ENCODE results near the gene INHBE.
A peak's percentile ranks its signal among the peaks of the same experiment; 100 is the strongest.

Gene INHBE

DNA sequence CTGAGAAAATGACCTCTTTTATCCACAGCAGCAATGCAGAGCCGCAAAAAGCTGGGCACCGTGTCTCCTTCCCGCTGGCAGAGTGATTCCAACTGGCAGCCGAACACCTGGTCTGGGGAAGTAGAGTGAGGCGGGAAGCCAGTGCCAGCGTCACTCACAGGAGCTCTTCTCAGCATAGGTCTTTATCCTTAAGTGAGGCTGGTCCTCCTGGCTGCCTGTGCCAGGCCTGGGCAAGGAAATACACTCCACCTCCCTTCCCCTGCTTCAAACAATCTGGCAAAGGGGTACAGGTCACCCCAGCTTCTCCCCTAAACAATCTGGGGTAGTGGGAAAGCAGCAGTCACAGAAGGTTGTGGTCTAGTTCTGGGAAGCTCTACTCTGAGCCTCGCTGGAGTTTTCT, 19.8 kb downstream of the INHBE start:
- H3K27ac ChIP-seq (ENCODE audit: low read depth, low read length) = no peak overlapping the region
- no peak overlapping the region for H3K9ac ChIP-seq (ENCODE audit: low read length)
- peaks cover 2% of the 10 kb centered on the region for H3K4me1 ChIP-seq (ENCODE audit: control insufficient read depth, insufficient read depth, low read length)
- peaks cover 7% of the 10 kb centered on the region for H3K36me3 ChIP-seq (ENCODE audit: control insufficient read depth, insufficient read depth, low read length)
- peaks cover 25% of the 10 kb centered on the region for H3K27me3 ChIP-seq (ENCODE audit: control insufficient read depth, insufficient read depth, low read length)
- H3K4me3 ChIP-seq (ENCODE audit: low read length) = no peak overlapping the region

DNA sequence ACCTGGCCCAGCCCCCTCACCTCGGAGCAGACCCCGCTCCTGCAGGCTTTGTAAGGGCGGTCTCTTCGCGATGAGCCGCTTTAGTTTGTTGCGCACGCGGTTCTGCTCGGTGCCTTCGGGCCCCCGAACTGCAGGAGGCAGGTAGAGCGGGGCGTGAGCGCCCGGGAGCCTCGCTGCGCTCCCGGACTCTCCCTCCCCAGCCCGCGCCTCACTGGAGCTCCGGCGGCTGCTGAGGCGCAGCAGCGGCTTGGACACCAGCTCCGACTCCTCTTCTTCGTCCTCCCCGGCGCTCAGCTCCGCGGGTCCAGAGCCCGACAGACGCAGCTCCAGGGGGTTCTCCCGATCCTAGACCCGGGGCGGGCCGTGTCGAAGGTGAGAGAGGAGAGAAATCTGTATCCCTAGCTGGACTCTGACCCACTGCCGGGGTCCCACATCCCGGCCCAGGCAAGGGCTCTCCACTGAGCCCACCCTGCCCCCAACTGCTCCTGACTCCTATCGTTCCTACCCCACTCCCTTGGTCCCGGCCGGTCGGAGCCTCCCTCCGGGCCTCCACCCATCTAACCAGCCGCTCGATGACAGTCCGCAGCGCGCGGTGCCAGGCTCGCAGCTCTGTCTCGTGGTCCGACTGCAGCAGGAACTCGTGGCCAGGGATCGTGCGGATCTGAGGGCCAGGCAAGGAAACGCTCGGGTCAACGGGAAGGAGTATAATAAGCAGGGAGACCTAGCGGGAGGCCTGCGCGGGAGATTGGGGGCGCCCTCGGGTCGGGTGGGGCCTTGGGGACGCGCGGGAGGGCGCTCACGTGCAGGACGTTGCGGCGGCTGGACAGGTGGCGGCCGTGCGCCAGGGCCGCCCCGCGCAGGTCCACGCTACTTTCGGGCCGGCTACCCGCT, 20.4 kb downstream of the INHBE start:
- no peak overlapping the region for H3K27ac ChIP-seq (ENCODE audit: low read depth, low read length)
- H3K27me3 ChIP-seq (ENCODE audit: control insufficient read depth, insufficient read depth, low read length) = peaks cover 25% of the 10 kb centered on the region

DNA sequence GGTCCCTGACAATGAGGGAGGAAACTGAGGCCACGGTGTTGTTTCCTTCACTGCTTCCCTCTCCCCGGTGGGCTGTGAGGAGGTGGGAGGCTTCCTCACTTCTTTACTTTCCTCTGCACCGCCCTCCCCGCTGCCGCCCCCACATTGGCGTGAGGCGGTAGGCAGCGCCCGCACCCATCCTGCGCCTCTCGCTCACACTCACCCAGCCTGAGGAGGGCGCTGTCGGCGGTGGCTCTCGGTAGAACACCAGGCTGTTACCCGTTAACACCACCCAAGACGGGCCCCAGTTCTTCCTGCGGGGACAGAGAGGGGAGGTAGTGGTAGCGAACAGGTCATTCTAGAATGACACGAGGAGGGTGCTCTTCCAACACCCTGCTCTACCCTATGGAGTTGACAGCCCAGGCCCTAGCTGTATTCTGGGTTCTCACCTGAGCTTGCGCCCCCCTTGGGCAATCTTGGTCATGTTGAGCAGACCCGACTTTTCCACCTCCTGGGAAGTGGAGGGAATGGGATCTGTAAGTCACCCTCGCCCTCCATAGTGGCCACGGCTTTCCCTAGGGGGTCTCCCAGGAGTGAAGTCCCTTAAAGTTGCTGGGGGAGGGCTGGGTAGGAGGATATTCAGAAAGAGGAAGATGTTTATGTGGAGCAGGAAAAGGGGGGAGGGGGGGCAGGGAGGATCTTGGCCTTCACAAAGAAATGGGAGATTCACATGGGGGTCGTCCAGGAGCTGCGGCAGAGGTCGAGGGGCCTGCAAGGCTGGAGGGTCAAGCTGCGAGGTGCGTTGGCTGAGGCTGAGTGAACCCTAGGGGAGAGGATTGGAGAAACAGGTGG, 21.3 kb downstream of the INHBE start:
- H3K4me3 ChIP-seq (ENCODE audit: low read length) = peak overlapping the region; percentile 55
- peaks cover 2% of the 10 kb centered on the region for H3K4me1 ChIP-seq (ENCODE audit: control insufficient read depth, insufficient read depth, low read length)
- H3K9ac ChIP-seq (ENCODE audit: low read length) = no peak overlapping the region
- H3K27me3 ChIP-seq (ENCODE audit: control insufficient read depth, insufficient read depth, low read length) = peaks cover 25% of the 10 kb centered on the region
- H3K27ac ChIP-seq (ENCODE audit: low read depth, low read length) = no peak overlapping the region
- peaks cover 7% of the 10 kb centered on the region for H3K36me3 ChIP-seq (ENCODE audit: control insufficient read depth, insufficient read depth, low read length)

More for the DNA sequence above, 20.4 kb downstream of the INHBE start:
- peaks cover 7% of the 10 kb centered on the region for H3K36me3 ChIP-seq (ENCODE audit: control insufficient read depth, insufficient read depth, low read length)
- H3K9ac ChIP-seq (ENCODE audit: low read length) = no peak overlapping the region
- peaks cover 2% of the 10 kb centered on the region for H3K4me1 ChIP-seq (ENCODE audit: control insufficient read depth, insufficient read depth, low read length)
- peak overlapping the region; percentile 55 for H3K4me3 ChIP-seq (ENCODE audit: low read length)

DNA sequence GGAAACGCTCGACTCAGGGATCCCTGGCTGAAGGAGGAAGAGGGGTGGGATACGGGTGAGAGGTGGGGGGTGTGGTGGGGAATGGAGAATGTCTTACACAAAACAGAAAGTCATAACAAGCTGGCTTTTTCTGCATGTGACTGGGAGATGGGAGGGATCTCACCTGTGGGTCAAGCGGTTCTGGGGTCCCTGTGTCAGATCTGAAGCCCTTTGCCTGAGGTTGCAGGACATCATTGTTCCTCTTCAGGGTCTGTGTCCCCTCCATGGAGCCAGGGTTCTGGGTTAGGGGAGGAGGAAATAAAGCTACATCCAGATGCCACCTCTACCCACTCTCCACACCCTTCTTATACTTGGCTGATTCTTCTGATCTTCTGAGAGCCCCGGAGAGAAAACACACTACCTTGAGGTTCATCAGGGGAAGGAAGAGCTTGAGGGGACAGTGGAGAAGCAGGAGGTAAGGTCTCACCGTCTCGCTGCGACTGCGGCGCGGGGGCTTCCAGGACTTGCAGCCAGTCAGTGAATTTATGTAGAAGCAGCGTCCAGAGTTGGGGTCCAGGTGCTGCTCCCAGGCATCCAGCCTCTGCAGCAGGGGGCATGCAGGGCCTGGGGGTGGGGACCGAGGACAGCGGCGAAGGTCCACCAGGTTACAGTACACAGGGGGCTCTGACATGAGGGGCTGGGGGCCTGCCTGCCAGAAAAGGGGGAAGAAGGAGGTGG, 22.0 kb downstream of the INHBE start:
- peak overlapping the region; percentile 27 for H3K9ac ChIP-seq (ENCODE audit: low read length)
- peaks cover 7% of the 10 kb centered on the region for H3K36me3 ChIP-seq (ENCODE audit: control insufficient read depth, insufficient read depth, low read length)
- H3K4me3 ChIP-seq (ENCODE audit: low read length) = peak overlapping the region; percentile 55
- peaks cover 2% of the 10 kb centered on the region for H3K4me1 ChIP-seq (ENCODE audit: control insufficient read depth, insufficient read depth, low read length)
- peaks cover 25% of the 10 kb centered on the region for H3K27me3 ChIP-seq (ENCODE audit: control insufficient read depth, insufficient read depth, low read length)
- H3K27ac ChIP-seq (ENCODE audit: low read depth, low read length) = no peak overlapping the region

DNA sequence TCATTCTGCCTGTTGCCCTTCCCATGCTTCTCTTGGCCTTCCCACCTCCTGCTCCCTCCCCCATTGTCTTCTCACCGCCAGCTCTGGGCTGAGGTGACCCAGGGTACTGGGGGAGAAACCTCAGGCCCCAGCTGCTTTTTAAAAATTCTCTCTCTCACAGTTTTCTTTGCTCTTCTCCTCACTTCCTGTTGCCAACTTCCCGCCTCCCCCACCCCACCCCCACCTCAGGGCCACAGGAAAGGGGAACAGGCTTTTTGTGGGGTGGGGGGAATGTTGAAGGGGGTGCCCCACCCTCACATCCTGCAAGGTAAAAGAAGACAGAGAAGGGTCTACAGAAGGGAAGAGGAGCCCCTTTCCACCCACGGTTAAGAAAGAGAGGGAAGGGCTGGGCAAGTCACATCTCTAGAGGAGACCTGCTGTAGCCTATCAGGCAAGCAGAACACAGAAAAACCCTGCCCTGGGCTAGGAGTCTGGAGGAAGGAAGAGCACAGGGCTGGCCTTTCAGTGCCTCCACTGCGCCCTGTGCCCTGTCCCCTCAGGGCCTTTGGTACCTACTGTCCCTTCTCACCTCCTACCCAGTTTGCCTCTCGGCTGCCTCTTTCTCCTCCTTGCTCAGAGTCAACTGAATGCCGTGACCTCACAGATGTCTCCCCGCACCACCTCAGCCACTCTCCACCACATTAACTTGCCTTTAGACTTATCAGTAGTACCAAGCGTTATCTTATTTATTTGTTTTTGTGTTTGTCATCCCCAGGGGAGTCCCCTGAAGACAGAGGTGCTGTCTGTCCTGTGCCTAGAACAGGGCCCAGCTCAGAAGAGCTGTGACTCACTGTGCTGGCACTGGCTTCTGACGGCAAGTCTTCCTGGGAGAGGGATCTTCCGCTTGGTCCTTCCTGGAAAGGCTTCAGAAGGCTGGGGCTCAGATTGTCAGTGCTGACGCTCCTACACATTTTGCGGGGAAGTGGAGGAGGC, 22.9 kb downstream of the INHBE start:
- Histone ChIP-seq H3K27me3 (ENCODE audit: control insufficient read depth, insufficient read depth, low read length) (peaks cover 25% of the 10 kb centered on the region), H3K9ac (ENCODE audit: low read length) (peak overlapping the region; percentile 60), H3K4me1 (ENCODE audit: control insufficient read depth, insufficient read depth, low read length) (peaks cover 2% of the 10 kb centered on the region), H3K4me3 (ENCODE audit: low read length) (peak overlapping the region; percentile 55), H3K36me3 (ENCODE audit: control insufficient read depth, insufficient read depth, low read length) (peaks cover 7% of the 10 kb centered on the region), H3K27ac (ENCODE audit: low read depth, low read length) (peak overlapping the region; percentile 21)

DNA sequence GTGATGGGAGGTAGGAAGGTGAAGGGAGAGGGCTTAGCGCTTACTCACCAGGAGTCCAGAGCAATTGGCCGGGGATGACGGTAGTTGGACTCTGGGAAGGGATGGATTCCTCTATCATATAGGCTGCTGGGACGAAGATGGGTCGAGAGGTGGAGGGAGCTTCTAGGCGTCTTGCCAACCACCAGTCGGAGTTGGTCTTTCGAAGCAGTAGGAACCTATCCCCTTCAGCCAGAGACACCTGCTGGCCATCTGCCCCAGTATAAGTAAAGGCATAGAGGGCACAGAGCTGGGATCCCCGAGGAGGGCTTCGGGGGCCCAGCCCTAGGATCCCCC, 23.9 kb downstream of the INHBE start:
- Histone ChIP-seq H3K36me3 (ENCODE audit: control insufficient read depth, insufficient read depth, low read length) (peaks cover 7% of the 10 kb centered on the region), H3K4me3 (ENCODE audit: low read length) (peak overlapping the region; percentile 33), H3K27ac (ENCODE audit: low read depth, low read length) (no peak overlapping the region), H3K9ac (ENCODE audit: low read length) (peak overlapping the region; percentile 14), H3K27me3 (ENCODE audit: control insufficient read depth, insufficient read depth, low read length) (peaks cover 20% of the 10 kb centered on the region), H3K4me1 (ENCODE audit: control insufficient read depth, insufficient read depth, low read length) (peaks cover 2% of the 10 kb centered on the region)

DNA sequence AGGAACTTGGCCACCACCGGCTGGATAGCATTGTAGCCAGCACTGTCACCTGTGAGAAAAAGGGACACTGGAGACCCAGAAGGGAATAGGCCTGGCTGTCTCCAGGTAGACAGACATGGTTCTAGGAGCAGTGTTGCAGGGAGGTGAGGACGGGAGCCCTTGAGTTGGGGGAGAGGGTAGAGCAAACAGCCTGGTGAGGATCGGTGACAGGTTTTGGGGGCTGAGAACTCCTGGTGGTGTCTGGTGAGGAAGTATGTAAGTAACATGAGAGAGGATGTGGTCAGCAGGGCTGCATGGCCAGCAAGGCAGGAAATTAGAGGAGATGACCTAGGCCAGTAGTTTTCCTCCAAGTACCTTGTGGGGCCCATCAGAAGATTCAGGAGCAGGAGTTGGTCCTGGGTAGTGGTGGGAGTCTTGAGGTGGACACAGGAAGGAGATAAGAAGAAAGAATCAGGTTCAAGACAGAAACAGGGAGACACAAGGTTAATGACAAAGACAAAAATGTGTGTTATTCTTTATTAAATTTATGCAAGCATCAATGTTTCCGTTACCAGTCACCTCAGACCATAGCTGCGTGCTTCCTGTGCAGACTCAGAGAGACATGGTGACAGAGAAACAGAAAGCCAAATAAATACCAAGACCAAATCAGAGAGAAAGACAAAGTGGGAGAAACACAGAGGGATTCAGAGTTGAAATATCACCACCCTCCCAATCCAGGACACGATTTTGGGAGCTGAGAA, 24.4 kb downstream of the INHBE start, which contains the start of gene ARHGAP9:
ARHGAP9 (minus strand) TSS at position 491 of the 740 bp plus-strand sequence; CDS start at position 31, 460 bp downstream.
- H3K9ac ChIP-seq (ENCODE audit: low read length) = peak within 1 kb of the TSS; percentile 14
- H3K4me1 ChIP-seq (ENCODE audit: control insufficient read depth, insufficient read depth, low read length) = peaks cover 2% of the 10 kb centered on the region
- H3K36me3 ChIP-seq (ENCODE audit: control insufficient read depth, insufficient read depth, low read length) = peaks cover 2% of the 10 kb centered on the region
- H3K4me3 ChIP-seq (ENCODE audit: low read length) = peak within 1 kb of the TSS; percentile 33
- H3K27ac ChIP-seq (ENCODE audit: low read depth, low read length) = no peak within 1 kb of the TSS
- peaks cover 15% of the 10 kb centered on the region for H3K27me3 ChIP-seq (ENCODE audit: control insufficient read depth, insufficient read depth, low read length)

DNA sequence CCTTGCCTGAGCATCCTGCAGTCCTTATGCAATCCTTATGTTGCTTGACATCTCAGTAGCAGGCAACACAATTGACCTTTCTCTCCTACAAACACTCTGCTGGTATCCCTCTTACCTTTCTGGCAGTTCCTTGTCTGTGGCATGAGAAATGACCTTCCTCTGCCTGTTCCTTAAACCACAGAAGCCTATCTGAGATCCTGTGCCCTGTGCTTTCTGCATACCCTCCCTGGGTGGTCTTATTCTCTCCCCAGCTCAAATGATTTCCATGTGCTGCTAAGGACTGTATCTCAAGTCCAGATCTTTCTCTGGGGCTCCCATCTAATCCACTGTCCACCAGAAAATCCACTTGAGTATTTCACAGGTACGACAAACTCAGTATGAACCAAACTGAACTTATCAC, 26.6 kb downstream of the INHBE start:
- H3K4me3 ChIP-seq (ENCODE audit: low read length) = no peak overlapping the region
- no peak overlapping the region for H3K27ac ChIP-seq (ENCODE audit: low read depth, low read length)
- H3K4me1 ChIP-seq (ENCODE audit: control insufficient read depth, insufficient read depth, low read length) = no peaks in the 10 kb centered on the region
- peaks cover 5% of the 10 kb centered on the region for H3K27me3 ChIP-seq (ENCODE audit: control insufficient read depth, insufficient read depth, low read length)
- H3K9ac ChIP-seq (ENCODE audit: low read length) = no peak overlapping the region
- H3K36me3 ChIP-seq (ENCODE audit: control insufficient read depth, insufficient read depth, low read length) = no peaks in the 10 kb centered on the region

DNA sequence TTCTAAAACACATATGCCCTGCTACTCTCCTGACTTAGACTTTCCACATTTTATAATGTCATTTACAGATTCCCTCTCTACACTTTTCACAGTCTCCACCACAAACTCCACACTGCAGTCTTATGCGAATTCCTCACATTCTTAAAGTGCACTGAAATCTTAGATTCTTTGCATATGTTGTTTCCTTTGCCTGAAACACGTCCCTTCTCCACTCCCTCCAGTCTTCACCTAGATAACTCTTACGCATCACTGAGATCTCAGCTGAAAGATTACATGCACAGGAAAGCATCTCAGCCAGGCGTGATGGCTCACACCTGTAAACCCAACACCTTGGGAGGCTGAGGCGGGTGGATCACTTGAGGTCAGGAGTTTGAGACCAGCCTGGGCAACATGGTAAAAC, 28.4 kb downstream of the INHBE start:
- Histone ChIP-seq H3K27me3 (ENCODE audit: control insufficient read depth, insufficient read depth, low read length) (no peaks in the 10 kb centered on the region), H3K4me1 (ENCODE audit: control insufficient read depth, insufficient read depth, low read length) (no peaks in the 10 kb centered on the region), H3K4me3 (ENCODE audit: low read length) (no peak overlapping the region), H3K27ac (ENCODE audit: low read depth, low read length) (no peak overlapping the region), H3K9ac (ENCODE audit: low read length) (no peak overlapping the region), H3K36me3 (ENCODE audit: control insufficient read depth, insufficient read depth, low read length) (no peaks in the 10 kb centered on the region)

DNA sequence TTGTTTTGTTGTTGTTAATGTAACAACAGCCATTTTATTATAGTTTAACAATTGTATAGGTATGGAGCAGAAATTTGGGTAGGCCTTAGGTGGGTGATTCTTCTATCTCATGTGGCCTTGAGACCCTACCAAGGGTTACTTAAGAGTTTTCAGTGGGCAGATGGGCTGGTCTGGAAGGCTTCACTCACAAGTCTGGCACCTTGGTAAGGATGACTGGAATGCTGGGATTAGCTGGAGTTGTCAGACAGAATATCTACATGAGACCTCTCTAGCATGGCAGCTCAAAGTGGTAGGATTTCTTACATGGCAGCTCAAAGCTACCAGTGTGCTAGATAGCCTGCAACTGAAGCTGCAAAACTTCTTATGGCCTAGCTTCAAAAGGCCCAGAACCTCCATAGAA, 30.6 kb downstream of the INHBE start:
- no peaks in the 10 kb centered on the region for H3K27me3 ChIP-seq (ENCODE audit: control insufficient read depth, insufficient read depth, low read length)
- H3K4me1 ChIP-seq (ENCODE audit: control insufficient read depth, insufficient read depth, low read length) = peaks cover 4% of the 10 kb centered on the region
- peaks cover 8% of the 10 kb centered on the region for H3K36me3 ChIP-seq (ENCODE audit: control insufficient read depth, insufficient read depth, low read length)
- H3K4me3 ChIP-seq (ENCODE audit: low read length) = no peak overlapping the region
- H3K9ac ChIP-seq (ENCODE audit: low read length) = no peak overlapping the region
- H3K27ac ChIP-seq (ENCODE audit: low read depth, low read length) = no peak overlapping the region

DNA sequence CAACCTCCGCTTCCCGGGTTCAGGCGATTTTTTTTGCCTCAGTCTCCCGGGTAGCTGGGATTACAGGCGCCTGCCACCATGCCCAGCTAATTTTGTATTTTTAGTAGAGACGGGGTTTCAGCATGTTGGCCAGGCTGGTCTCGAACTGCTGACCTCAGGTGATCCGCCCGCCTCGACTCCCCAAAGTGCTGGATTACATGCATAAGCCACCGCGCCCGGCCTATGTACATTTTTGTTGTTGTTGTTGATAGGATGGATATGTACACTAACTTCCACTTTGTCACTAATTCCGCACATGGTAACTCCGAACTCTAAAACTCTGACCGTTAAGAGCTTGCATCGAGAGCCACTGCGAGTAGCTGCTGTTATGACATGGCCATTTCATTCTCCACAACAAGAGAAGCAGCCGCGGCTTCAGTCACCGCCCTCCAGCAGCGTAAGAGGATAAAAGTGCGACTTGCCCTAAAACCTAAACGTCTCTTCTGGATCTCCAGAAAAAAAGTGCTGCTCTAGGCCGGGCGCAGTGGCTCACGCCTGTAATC, 32.0 kb downstream of the INHBE start:
- no peak overlapping the region for H3K9ac ChIP-seq (ENCODE audit: low read length)
- no peaks in the 10 kb centered on the region for H3K27me3 ChIP-seq (ENCODE audit: control insufficient read depth, insufficient read depth, low read length)
- H3K36me3 ChIP-seq (ENCODE audit: control insufficient read depth, insufficient read depth, low read length) = peaks cover 8% of the 10 kb centered on the region
- H3K4me1 ChIP-seq (ENCODE audit: control insufficient read depth, insufficient read depth, low read length) = peaks cover 4% of the 10 kb centered on the region
- H3K27ac ChIP-seq (ENCODE audit: low read depth, low read length) = no peak overlapping the region
- peak overlapping the region; percentile 99 for H3K4me3 ChIP-seq (ENCODE audit: low read length)

Data from rectal smooth muscle tissue (tissue), 1 donor.